HCT116 (cell line): ENCODE measurements around the gene SLC2A5. TPM values are rescaled to one million over a fixed set of nuclear protein-coding genes. Genes with fewer than 3 reads are reported as not detected.

ENCODE experiments used
- ATAC-seq: fragments of 200-7000 bp; cut with Tn5 transposase; 2 replicates; pipeline ENCODE4 v1.9.1; 2020; ENCODE audit warnings: mild to moderate bottlenecking, moderate library complexity
- BruUV-seq: library from RNA; stranded (reverse); fragments of 400-500 nt; replicated peaks from 2 replicates; lab custom pipeline; 2021; lab: Mats Ljungman, UMichigan
- CTCF ChIA-PET: fragments of 300-600 bp; sonication (Branson Sonifier 250); formaldehyde crosslinking; loops from one replicate; lab custom pipeline; 2021; ENCODE audit warnings: antibody characterized with exemption; lab: Charles Lee
- POLR2A ChIA-PET: fragments of 300-600, 350-600 bp; sonication (Branson Sonifier 250); formaldehyde crosslinking; loops from one replicate; lab custom pipeline; 2021; ENCODE audit warnings: antibody characterized with exemption; lab: Charles Lee
- RAD21 ChIA-PET, 2 experiments: fragments of 300-600 bp; sonication (Branson Sonifier 250); formaldehyde crosslinking; loops; one replicate each; lab custom pipeline; 2023; ENCODE audit warnings: low total read pairs in 2 of 2; ENCODE audit not compliant: uncharacterized antibody in 2 of 2, unreplicated experiment in 2 of 2, low non-redundant PET in 1 of 2; lab: Charles Lee
- DNase-seq: peaks from one replicate; pipeline ENCODE4 v3.0.0-alpha.2; 2010; ENCODE audit warnings: low read depth, low spot score
- H2AFZ ChIP-seq: fragments of 200-600 bp; shearing (Covaris generic), sonication (generic); 2 replicates; pipeline ENCODE4 v1.6.1; 2017; ENCODE audit warnings: low read depth, mixed run types, mixed read lengths, antibody characterized with exemption, low read length; ENCODE audit not compliant: poor library complexity, severe bottlenecking
- H3K27ac ChIP-seq: 2 replicates; pipeline ENCODE4 v1.5.1; 2012; ENCODE audit warnings: low read depth, low read length
- H3K27me3 ChIP-seq: fragments of 200-600 bp; sonication (generic); 2 replicates; pipeline ENCODE4 v1.6.1; 2016; ENCODE audit warnings: mixed run types, low read length, mixed read lengths; ENCODE audit not compliant: insufficient read depth
- H3K36me3 ChIP-seq, 2 experiments: fragments of 200-500 bp in 1 of 2; fragments of 200-600 bp in 1 of 2; sonication (Bioruptor generic) in 1 of 2; sonication (generic) in 1 of 2; 2 replicates each; pipeline versions ENCODE4 v1.5.1 to v1.6.1; 2014 to 2016; ENCODE audit warnings: low read length in 2 of 2, inconsistent platforms in 1 of 2, mixed read lengths in 1 of 2, mixed run types in 1 of 2; ENCODE audit not compliant: insufficient read depth in 2 of 2, control insufficient read depth in 1 of 2
- H3K4me1 ChIP-seq, 2 experiments: fragments of 200-600 bp in 1 of 2; sonication (generic) in 1 of 2; 2 replicates each; pipeline versions ENCODE4 v1.5.1 to v1.6.1; 2012 to 2017; ENCODE audit warnings: low read length in 2 of 2, inconsistent platforms in 1 of 2, mild to moderate bottlenecking in 1 of 2, mixed read lengths in 1 of 2, mixed run types in 1 of 2, moderate library complexity in 1 of 2; ENCODE audit not compliant: insufficient read depth in 2 of 2, control insufficient read depth in 1 of 2
- H3K4me2 ChIP-seq: fragments of 200-600 bp; sonication (generic); 2 replicates; pipeline ENCODE4 v1.6.1; 2017; ENCODE audit warnings: mixed run types, low read length, mixed read lengths
- H3K4me3 ChIP-seq, 2 experiments: fragments of 200-600 bp in 1 of 2; sonication (generic) in 1 of 2; replicated peaks in 1 of 2; 2 replicates each; pipeline ENCODE4 v1.5.1; 2011 to 2016; ENCODE audit warnings: low read length in 2 of 2, control low read depth in 1 of 2, low read depth in 1 of 2, mild to moderate bottlenecking in 1 of 2, mixed read lengths in 1 of 2, mixed run types in 1 of 2
- H3K79me2 ChIP-seq: fragments of 200-600 bp; sonication (generic); 2 replicates; pipeline ENCODE4 v1.6.1; 2017; ENCODE audit warnings: mild to moderate bottlenecking, mixed run types, low read length, moderate library complexity, mixed read lengths; ENCODE audit not compliant: insufficient read depth
- H3K9ac ChIP-seq: fragments of 200-600 bp; sonication (generic); 2 replicates; pipeline ENCODE4 v1.6.1; 2016; ENCODE audit warnings: low read length, mixed read lengths
- H3K9me2 ChIP-seq: fragments of 200-600 bp; sonication (generic), shearing (Covaris generic); 2 replicates; pipeline ENCODE4 v1.6.1; 2017; ENCODE audit warnings: mixed run types, mild to moderate bottlenecking, moderate library complexity; ENCODE audit not compliant: insufficient read depth
- H3K9me3 ChIP-seq, 2 experiments: fragments of 200-500 bp in 1 of 2; fragments of 200-600 bp in 1 of 2; sonication (Bioruptor generic) in 1 of 2; sonication (generic) in 1 of 2; 2 replicates each; pipeline ENCODE4 v1.6.1; 2014 to 2017; ENCODE audit warnings: low read length in 2 of 2, mixed read lengths in 2 of 2, inconsistent platforms in 1 of 2, low read depth in 1 of 2, mild to moderate bottlenecking in 1 of 2, mixed run types in 1 of 2, moderate library complexity in 1 of 2; ENCODE audit not compliant: control insufficient read depth in 1 of 2, insufficient read depth in 1 of 2
- H4K20me1 ChIP-seq: fragments of 200-600 bp; sonication (generic), shearing (Covaris generic); 2 replicates; pipeline ENCODE4 v1.6.1; 2017; ENCODE audit warnings: mixed run types, mild to moderate bottlenecking, moderate library complexity; ENCODE audit not compliant: insufficient read depth
- CBX3 ChIP-seq: IDR thresholded peaks from 2 replicates; pipeline ENCODE4 v1.6.1; 2012; ENCODE audit warnings: low read depth
- CEBPB ChIP-seq: IDR thresholded peaks from 2 replicates; pipeline ENCODE4 v1.6.1; 2012; ENCODE audit warnings: low read depth
- EGR1 ChIP-seq: IDR thresholded peaks from 2 replicates; pipeline ENCODE4 v1.6.1; 2012; ENCODE audit warnings: low read depth
- ELF1 ChIP-seq: IDR thresholded peaks from 2 replicates; pipeline ENCODE4 v1.6.1; 2012; ENCODE audit warnings: low read depth, borderline replicate concordance
- EZH2 ChIP-seq: fragments of 200-600 bp; sonication (generic); IDR thresholded peaks from 2 replicates; pipeline ENCODE4 v1.6.1; 2017; ENCODE audit warnings: antibody characterized with exemption, mixed run types
- EZH2phosphoT487 ChIP-seq: fragments of 200-600 bp; IDR thresholded peaks from 2 replicates; pipeline ENCODE4 v1.6.1; 2018; ENCODE audit warnings: antibody characterized with exemption, borderline replicate concordance
- JUND ChIP-seq: IDR thresholded peaks from 2 replicates; pipeline ENCODE4 v1.6.1; 2012
- POLR2A ChIP-seq: IDR thresholded peaks from 2 replicates; pipeline ENCODE4 v1.7.0; 2011; ENCODE audit warnings: borderline replicate concordance; ENCODE audit not compliant: insufficient read depth, insufficient read length; ENCODE audit errors: extremely low read depth
- POLR2AphosphoS5 ChIP-seq: IDR thresholded peaks from 2 replicates; pipeline ENCODE4 v1.6.1; 2011; ENCODE audit warnings: mild to moderate bottlenecking, low read depth, low read length, moderate library complexity
- RAD21 ChIP-seq: IDR thresholded peaks from 2 replicates; pipeline ENCODE4 v1.6.1; 2012; ENCODE audit warnings: low read depth, mild to moderate bottlenecking
- SRF ChIP-seq: IDR thresholded peaks from 2 replicates; pipeline ENCODE4 v1.6.1; 2012; ENCODE audit warnings: low read depth
- TCF7L2 ChIP-seq: IDR thresholded peaks from 2 replicates; pipeline ENCODE4 v1.7.0; 2011; ENCODE audit warnings: borderline replicate concordance, inconsistent platforms; ENCODE audit not compliant: insufficient read depth, insufficient read length; ENCODE audit errors: extremely low read depth
- YY1 ChIP-seq: IDR thresholded peaks from 2 replicates; pipeline ENCODE4 v1.6.1; 2011; ENCODE audit warnings: low read length, low read depth, moderate library complexity, mild to moderate bottlenecking; ENCODE audit not compliant: insufficient replicate concordance; ENCODE audit errors: extremely low read depth
- ZFX ChIP-seq: fragments of 450-650 bp; IDR thresholded peaks from 2 replicates; pipeline ENCODE4 v1.6.1; 2017
- intact Hi-C: fragments of 100-400 bp; cut with micrococcal nuclease; formaldehyde crosslinking; loops from 2 replicates; pipeline ENCODE4 v1.10.0; 2022
- total RNA-seq: library from RNA; stranded (reverse); gene quantifications from one replicate; pipeline ENCODE4 v1.2.1, GENCODE V29; 2021; ENCODE audit not compliant: unreplicated experiment
- TF ChIP-seq, protein P1 (sequence below): IDR thresholded peaks from 2 replicates; pipeline ENCODE4 v1.6.1; 2012
- TF ChIP-seq, protein P2 (sequence below), 3 experiments: fragments of 200-600 bp in 1 of 3; sonication (generic) in 1 of 3; IDR thresholded peaks in 2 of 3; conservative IDR thresholded peaks in 1 of 3; 2 replicates each; pipeline ENCODE4 v1.5.1; 2012 to 2017; ENCODE audit warnings: low read depth in 2 of 3, low read length in 2 of 3, antibody characterized with exemption in 1 of 3, borderline replicate concordance in 1 of 3, control low read depth in 1 of 3, mild to moderate bottlenecking in 1 of 3, mixed read lengths in 1 of 3, mixed run types in 1 of 3, moderate library complexity in 1 of 3; ENCODE audit not compliant: insufficient read depth in 1 of 3
- TF ChIP-seq, protein P3 (sequence below): IDR thresholded peaks from 2 replicates; pipeline ENCODE4 v1.6.1; 2012; ENCODE audit warnings: low read depth

SLC2A5 gene
- total RNA-seq, 1 experiment from 2014 or later: not detected

DNA sequence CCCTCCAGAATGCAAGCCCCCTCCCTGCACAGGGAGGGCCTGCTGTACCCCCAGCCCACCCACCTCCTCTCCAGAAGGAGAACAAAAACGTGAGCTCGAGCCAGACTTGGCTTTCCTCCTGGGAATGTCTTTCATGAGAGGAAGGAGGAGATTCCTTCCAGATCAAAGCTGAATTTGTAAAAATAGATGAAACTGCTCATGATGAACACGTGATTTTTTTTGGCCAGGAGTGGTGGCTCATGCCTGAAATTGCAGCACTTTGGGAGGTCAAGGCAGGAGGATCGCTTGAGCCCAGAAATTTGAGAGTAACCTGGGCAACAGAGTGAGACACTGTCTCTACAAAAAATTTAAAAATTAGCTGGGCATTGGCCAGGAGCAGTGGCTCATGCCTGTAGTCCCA is 37.7 kb upstream of the SLC2A5 start:
- Histone ChIP-seq H3K27ac (no peak overlapping the region), H3K4me2 (no peak overlapping the region), H2AFZ (no peak overlapping the region), H3K9me3 (no peaks in the 10 kb centered on the region), H3K9ac (no peak overlapping the region)
- CTCF ChIA-PET: no interaction called here
- no peak for DNase-seq
- no peak for ATAC-seq
- no peak for TF ChIP-seq SRF
- no peak for TF ChIP-seq CBX3
- TF ChIP-seq YY1: no peak
- TF ChIP-seq EGR1: no peak
- TF ChIP-seq EZH2: no peak
- TF ChIP-seq, all 23 proteins: peak for 0
- Histone ChIP-seq H3K36me3 (peaks cover 0 to 3% of the 10 kb centered on the region in 2 experiments; a peak in 2 of 4 replicates), H3K27me3 (no peaks in the 10 kb centered on the region), H3K4me3 (no peak overlapping the region), H3K79me2 (no peaks in the 10 kb centered on the region), H3K4me1 (peaks cover 0 to 3% of the 10 kb centered on the region in 2 experiments; a peak in 2 of 4 replicates), H3K9me2 (no peaks in the 10 kb centered on the region), H4K20me1 (no peaks in the 10 kb centered on the region)
- intact Hi-C loops: no loop called here
- POLR2A ChIA-PET: interaction anchor here (0.6 kb wide), 1 partner anchor 100 kb away, joined by 3 read pairs; no protein-coding TSS in a partner anchor
- RAD21 ChIA-PET: no interaction called here
- BruUV-seq: no TSS peak

DNA sequence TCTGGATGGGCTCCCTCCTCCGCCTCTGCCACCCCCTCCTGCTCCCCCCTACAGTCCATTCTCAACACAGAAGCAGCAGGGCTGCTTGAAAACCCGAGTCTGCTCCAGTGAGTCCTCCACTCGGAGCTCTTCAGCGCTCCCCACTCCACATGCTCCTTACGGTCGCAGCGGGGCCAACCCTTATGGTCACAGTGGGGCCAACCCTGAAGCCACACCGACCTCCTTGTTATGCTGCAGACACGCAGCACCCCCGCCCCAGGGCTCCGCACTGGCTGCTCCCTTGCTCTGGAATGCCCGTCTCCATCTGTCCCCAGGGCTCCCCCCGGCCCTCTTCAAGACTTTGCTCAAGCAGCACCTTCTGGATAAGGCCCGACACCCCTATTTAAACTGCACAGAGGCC is 36.9 kb upstream of the SLC2A5 start:
- Histone ChIP-seq H3K4me3 (no peak overlapping the region), H4K20me1 (no peaks in the 10 kb centered on the region), H3K9me2 (no peaks in the 10 kb centered on the region), H2AFZ (no peak overlapping the region), H3K79me2 (no peaks in the 10 kb centered on the region), H3K36me3 (peaks cover 0 to 3% of the 10 kb centered on the region in 2 experiments; a peak in 2 of 4 replicates), H3K4me2 (no peak overlapping the region), H3K9me3 (no peaks in the 10 kb centered on the region), H3K9ac (no peak overlapping the region), H3K27ac (no peak overlapping the region), H3K4me1 (peaks cover 0 to 3% of the 10 kb centered on the region in 2 experiments; a peak in 2 of 4 replicates), H3K27me3 (no peaks in the 10 kb centered on the region)
- ATAC-seq: no peak
- ChIA-PET RAD21 (no interaction called here), POLR2A (no interaction called here), CTCF (no interaction called here)
- no peak for DNase-seq
- intact Hi-C loops: no loop called here
- BruUV-seq: no TSS peak
- no peak for TF ChIP-seq POLR2AphosphoS5
- TF ChIP-seq ELF1: no peak
- TF ChIP-seq, protein P1, sequence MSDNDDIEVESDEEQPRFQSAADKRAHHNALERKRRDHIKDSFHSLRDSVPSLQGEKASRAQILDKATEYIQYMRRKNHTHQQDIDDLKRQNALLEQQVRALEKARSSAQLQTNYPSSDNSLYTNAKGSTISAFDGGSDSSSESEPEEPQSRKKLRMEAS: no peak
- TF ChIP-seq SRF: no peak
- TF ChIP-seq, protein P2, sequence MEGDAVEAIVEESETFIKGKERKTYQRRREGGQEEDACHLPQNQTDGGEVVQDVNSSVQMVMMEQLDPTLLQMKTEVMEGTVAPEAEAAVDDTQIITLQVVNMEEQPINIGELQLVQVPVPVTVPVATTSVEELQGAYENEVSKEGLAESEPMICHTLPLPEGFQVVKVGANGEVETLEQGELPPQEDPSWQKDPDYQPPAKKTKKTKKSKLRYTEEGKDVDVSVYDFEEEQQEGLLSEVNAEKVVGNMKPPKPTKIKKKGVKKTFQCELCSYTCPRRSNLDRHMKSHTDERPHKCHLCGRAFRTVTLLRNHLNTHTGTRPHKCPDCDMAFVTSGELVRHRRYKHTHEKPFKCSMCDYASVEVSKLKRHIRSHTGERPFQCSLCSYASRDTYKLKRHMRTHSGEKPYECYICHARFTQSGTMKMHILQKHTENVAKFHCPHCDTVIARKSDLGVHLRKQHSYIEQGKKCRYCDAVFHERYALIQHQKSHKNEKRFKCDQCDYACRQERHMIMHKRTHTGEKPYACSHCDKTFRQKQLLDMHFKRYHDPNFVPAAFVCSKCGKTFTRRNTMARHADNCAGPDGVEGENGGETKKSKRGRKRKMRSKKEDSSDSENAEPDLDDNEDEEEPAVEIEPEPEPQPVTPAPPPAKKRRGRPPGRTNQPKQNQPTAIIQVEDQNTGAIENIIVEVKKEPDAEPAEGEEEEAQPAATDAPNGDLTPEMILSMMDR (IDR thresholded peaks at IDR 0.05 in 2 of 3, conservative IDR thresholded peaks at IDR 0.05 in 1 of 3; ENCODE audit: borderline replicate concordance in 1 of 3, insufficient read depth in 1 of 3, low read depth in 2 of 3, low read length in 2 of 3): no peak
- no peak for TF ChIP-seq EZH2phosphoT487
- TF ChIP-seq, protein P3, sequence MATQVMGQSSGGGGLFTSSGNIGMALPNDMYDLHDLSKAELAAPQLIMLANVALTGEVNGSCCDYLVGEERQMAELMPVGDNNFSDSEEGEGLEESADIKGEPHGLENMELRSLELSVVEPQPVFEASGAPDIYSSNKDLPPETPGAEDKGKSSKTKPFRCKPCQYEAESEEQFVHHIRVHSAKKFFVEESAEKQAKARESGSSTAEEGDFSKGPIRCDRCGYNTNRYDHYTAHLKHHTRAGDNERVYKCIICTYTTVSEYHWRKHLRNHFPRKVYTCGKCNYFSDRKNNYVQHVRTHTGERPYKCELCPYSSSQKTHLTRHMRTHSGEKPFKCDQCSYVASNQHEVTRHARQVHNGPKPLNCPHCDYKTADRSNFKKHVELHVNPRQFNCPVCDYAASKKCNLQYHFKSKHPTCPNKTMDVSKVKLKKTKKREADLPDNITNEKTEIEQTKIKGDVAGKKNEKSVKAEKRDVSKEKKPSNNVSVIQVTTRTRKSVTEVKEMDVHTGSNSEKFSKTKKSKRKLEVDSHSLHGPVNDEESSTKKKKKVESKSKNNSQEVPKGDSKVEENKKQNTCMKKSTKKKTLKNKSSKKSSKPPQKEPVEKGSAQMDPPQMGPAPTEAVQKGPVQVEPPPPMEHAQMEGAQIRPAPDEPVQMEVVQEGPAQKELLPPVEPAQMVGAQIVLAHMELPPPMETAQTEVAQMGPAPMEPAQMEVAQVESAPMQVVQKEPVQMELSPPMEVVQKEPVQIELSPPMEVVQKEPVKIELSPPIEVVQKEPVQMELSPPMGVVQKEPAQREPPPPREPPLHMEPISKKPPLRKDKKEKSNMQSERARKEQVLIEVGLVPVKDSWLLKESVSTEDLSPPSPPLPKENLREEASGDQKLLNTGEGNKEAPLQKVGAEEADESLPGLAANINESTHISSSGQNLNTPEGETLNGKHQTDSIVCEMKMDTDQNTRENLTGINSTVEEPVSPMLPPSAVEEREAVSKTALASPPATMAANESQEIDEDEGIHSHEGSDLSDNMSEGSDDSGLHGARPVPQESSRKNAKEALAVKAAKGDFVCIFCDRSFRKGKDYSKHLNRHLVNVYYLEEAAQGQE: no peak
- TF ChIP-seq POLR2A: no peak
- TF ChIP-seq JUND: no peak
- TF ChIP-seq TCF7L2: no peak
- TF ChIP-seq ZFX: no peak
- TF ChIP-seq CEBPB: no peak
- no peak for TF ChIP-seq RAD21
